Smooth muscle cell (in vitro differentiated cells): ENCODE results near the gene CTU2. TPM values are rescaled to one million over a fixed set of nuclear protein-coding genes. Genes with fewer than 3 reads are reported as not detected.

Experiments used
- DNase-seq: peaks from one replicate; lab custom pipeline; 2025; ENCODE audit not compliant: unreplicated experiment; lab: John Stamatoyannopoulos, UW
- H2AFZ ChIP-seq: fragments of 200-600 bp; sonication (generic); 2 replicates; pipeline ENCODE4 v1.6.0; 2016; ENCODE audit warnings: antibody characterized with exemption, low read depth, mild to moderate bottlenecking
- H3F3A ChIP-seq: fragments of 200-600 bp; sonication (generic); 2 replicates; pipeline ENCODE4 v1.6.0; 2017; ENCODE audit warnings: antibody characterized with exemption, low read depth
- H3K27ac ChIP-seq: fragments of 200-600 bp; sonication (generic); 2 replicates; pipeline ENCODE4 v1.5.1; 2016; ENCODE audit warnings: low read depth, mild to moderate bottlenecking
- H3K27me3 ChIP-seq: fragments of 200-600 bp; sonication (generic); 2 replicates; pipeline ENCODE4 v1.6.1; 2016; ENCODE audit warnings: low read depth, mild to moderate bottlenecking
- H3K36me3 ChIP-seq: fragments of 200-600 bp; sonication (generic); 2 replicates; pipeline ENCODE4 v1.5.1; 2016; ENCODE audit warnings: low read depth
- H3K4me1 ChIP-seq: fragments of 200-600 bp; sonication (generic); 2 replicates; pipeline ENCODE4 v1.5.1; 2016; ENCODE audit warnings: low read depth
- H3K4me2 ChIP-seq: fragments of 200-600 bp; sonication (generic); 2 replicates; pipeline ENCODE4 v1.6.0; 2016; ENCODE audit warnings: mild to moderate bottlenecking
- H3K4me3 ChIP-seq: fragments of 200-600 bp; sonication (generic); 2 replicates; pipeline ENCODE4 v1.5.1; 2016; ENCODE audit warnings: mild to moderate bottlenecking
- H3K79me2 ChIP-seq: fragments of 200-600 bp; sonication (generic); 2 replicates; pipeline ENCODE4 v1.6.0; 2016; ENCODE audit warnings: low read depth, mild to moderate bottlenecking
- H3K9ac ChIP-seq: fragments of 200-600 bp; sonication (generic); 2 replicates; pipeline ENCODE4 v1.6.0; 2016; ENCODE audit warnings: low read depth
- H3K9me3 ChIP-seq: fragments of 200-600 bp; sonication (generic); replicated peaks from 2 replicates; pipeline ENCODE4 v1.5.1; 2016; ENCODE audit warnings: low read depth
- H4K20me1 ChIP-seq: fragments of 200-600 bp; sonication (generic); 2 replicates; pipeline ENCODE4 v1.6.0; 2016; ENCODE audit warnings: low read depth
- CTCF ChIP-seq: fragments of 200-600 bp; sonication (generic); IDR thresholded peaks from 2 replicates; pipeline ENCODE4 v1.5.1; 2017; ENCODE audit warnings: borderline replicate concordance, mild to moderate bottlenecking, antibody characterized with exemption; ENCODE audit not compliant: insufficient read depth, poor library complexity, severe bottlenecking
- WGBS: methylation state at CpG from one replicate; pipeline ENCODE4 v1.1.7; 2016; ENCODE audit warnings: low lambda C conversion rate; 5-methylcytosine and 5-hydroxymethylcytosine counted together
- polyA plus RNA-seq: library from polyadenylated mRNA; unstranded; fragments of >200 nt; fragmentation: Nextera tagmentation; extraction: Ambion mirVana; gene quantifications from 2 replicates; pipeline ENCODE4 v1.2.1, GENCODE V29; 2016
- total RNA-seq: library from RNA; depleted of rRNA; stranded (reverse); fragments of >200 nt; gene quantifications from 2 replicates; pipeline ENCODE4 v1.2.3, GENCODE V29; 2014

CTU2 gene
- total and polyA plus RNA-seq, 2 experiments from 2014 or later: 5.8 to 21.3 TPM

GRCh38 chr16:88753191-88753590 is 46.9 kb downstream of the CTU2 start:
- Histone ChIP-seq H4K20me1 (peaks cover 93% of the 10 kb centered on the region), H3K4me3 (no peak overlapping the region), H3K27ac (no peak overlapping the region), H3K36me3 (no peaks in the 10 kb centered on the region), H3K9ac (no peak overlapping the region), H2AFZ (no peak overlapping the region), H3K9me3 (no peaks in the 10 kb centered on the region), H3K4me2 (no peak overlapping the region), H3K79me2 (peaks cover 59% of the 10 kb centered on the region), H3K4me1 (peaks cover 10% of the 10 kb centered on the region), H3F3A (no peaks in the 10 kb centered on the region), H3K27me3 (no peaks in the 10 kb centered on the region)
- no peak for TF ChIP-seq CTCF
- no peak for DNase-seq
- WGBS: 90% methylated on average over 6 of the region's 13 CpGs

GRCh38 chr16:88753602-88754001 is 47.3 kb downstream of the CTU2 start:
- Histone ChIP-seq H3K36me3 (no peaks in the 10 kb centered on the region), H3K9ac (no peak overlapping the region), H3K79me2 (peaks cover 60% of the 10 kb centered on the region), H3K4me2 (no peak overlapping the region), H3K9me3 (no peaks in the 10 kb centered on the region), H3K4me3 (no peak overlapping the region), H3K27me3 (no peaks in the 10 kb centered on the region), H4K20me1 (peaks cover 93% of the 10 kb centered on the region), H3K4me1 (peaks cover 10% of the 10 kb centered on the region), H3F3A (no peaks in the 10 kb centered on the region), H2AFZ (no peak overlapping the region), H3K27ac (no peak overlapping the region)
- TF ChIP-seq CTCF: no peak
- WGBS: 93% methylated on average over 11 of the region's 11 CpGs
- DNase-seq: no peak

GRCh38 chr16:88754109-88754911 is 48.0 kb downstream of the CTU2 start:
- Histone ChIP-seq H3K4me3 (no peak overlapping the region), H2AFZ (no peak overlapping the region), H3K4me1 (peaks cover 15% of the 10 kb centered on the region), H3K4me2 (no peak overlapping the region), H4K20me1 (peaks cover 96% of the 10 kb centered on the region), H3K9ac (no peak overlapping the region), H3K27me3 (no peaks in the 10 kb centered on the region), H3K36me3 (no peaks in the 10 kb centered on the region), H3K79me2 (peaks cover 61% of the 10 kb centered on the region), H3K9me3 (no peaks in the 10 kb centered on the region), H3K27ac (peak overlapping the region; percentile 6), H3F3A (no peaks in the 10 kb centered on the region)
- no peak for DNase-seq
- TF ChIP-seq CTCF: no peak
- WGBS: 94% methylated on average over 28 of the region's 28 CpGs
